RKO (cell line): Measurements from ENCODE around the gene PMFBP1.

ENCODE experiments used
- DNase-seq: peaks from one replicate; pipeline ENCODE4 v3.0.0-alpha.2; 2016; ENCODE audit warnings: low spot score

PMFBP1 gene

GRCh38 chr16:72182976-72183375, 11.0 kb upstream of the PMFBP1 start:
- DNase-seq: no peak

GRCh38 chr16:72179204-72179970, 7.4 kb upstream of the PMFBP1 start:
- DNase-seq: no peak

GRCh38 chr16:72174726-72175125, 2.8 kb upstream of the PMFBP1 start:
- no peak for DNase-seq

- DNase-seq: no peak
Observed at GRCh38 chr16:72173997-72174396, 2.0 kb upstream of the PMFBP1 start.

GRCh38 chr16:72171236-72171635, 719 bp downstream of the PMFBP1 start:
- DNase-seq: no peak

GRCh38 chr16:72169708-72170107, 2.2 kb downstream of the PMFBP1 start:
- DNase-seq: no peak

GRCh38 chr16:72168365-72168764, 3.6 kb downstream of the PMFBP1 start:
- no peak for DNase-seq

- no peak for DNase-seq
Observed at GRCh38 chr16:72166954-72167561, 4.9 kb downstream of the PMFBP1 start.

GRCh38 chr16:72166151-72166550, 5.8 kb downstream of the PMFBP1 start:
- no peak for DNase-seq

GRCh38 chr16:72164691-72165090, 7.3 kb downstream of the PMFBP1 start:
- DNase-seq: no peak

- no peak for DNase-seq
Observed at GRCh38 chr16:72162105-72162692, 9.8 kb downstream of the PMFBP1 start.

- DNase-seq: no peak
Observed at GRCh38 chr16:72159801-72160200, 12.2 kb downstream of the PMFBP1 start.

- DNase-seq: no peak
Observed at GRCh38 chr16:72159386-72159785, 12.6 kb downstream of the PMFBP1 start.

GRCh38 chr16:72149676-72150464, 22.1 kb downstream of the PMFBP1 start:
- no peak for DNase-seq

GRCh38 chr16:72142476-72142875, 29.5 kb downstream of the PMFBP1 start:
- no peak for DNase-seq

GRCh38 chr16:72139908-72140307, 32.0 kb downstream of the PMFBP1 start:
- DNase-seq: no peak

GRCh38 chr16:72138064-72138572, 33.8 kb downstream of the PMFBP1 start:
- no peak for DNase-seq

- no peak for DNase-seq
Observed at GRCh38 chr16:72137380-72138063, 34.4 kb downstream of the PMFBP1 start.

GRCh38 chr16:72134507-72134906, 37.4 kb downstream of the PMFBP1 start:
- DNase-seq: no peak

GRCh38 chr16:72132726-72133125, 39.2 kb downstream of the PMFBP1 start:
- DNase-seq: no peak

GRCh38 chr16:72131036-72131435, 40.9 kb downstream of the PMFBP1 start:
- no peak for DNase-seq
